SW480 (cell line): Measurements from ENCODE around the gene PIM1.
A peak's percentile ranks its signal among the peaks of the same experiment; 100 is the strongest.
"Not testable (repeated sequence)": the region's sequence is repeated elsewhere in the genome, so short reads cannot be mapped to it uniquely, and the experiment has no call there.

Experiments used
- DNase-seq: peaks from one replicate; pipeline ENCODE4 v3.0.0-alpha.2; 2016; ENCODE audit warnings: low spot score

The PIM1 gene

GRCh38 chr6:37169496-37170272 lies at the start of gene PIM1:
Gene PIM1, plus strand, starts transcription at chr6:37170152. Its CDS starts 424 bp downstream, at chr6:37170576.
- peak; percentile 91 for DNase-seq

GRCh38 chr6:37121556-37121955 lies 48.4 kb upstream of the PIM1 start:
- no peak for DNase-seq

GRCh38 chr6:37122861-37123260 lies 47.1 kb upstream of the PIM1 start:
- DNase-seq = no peak

DNA sequence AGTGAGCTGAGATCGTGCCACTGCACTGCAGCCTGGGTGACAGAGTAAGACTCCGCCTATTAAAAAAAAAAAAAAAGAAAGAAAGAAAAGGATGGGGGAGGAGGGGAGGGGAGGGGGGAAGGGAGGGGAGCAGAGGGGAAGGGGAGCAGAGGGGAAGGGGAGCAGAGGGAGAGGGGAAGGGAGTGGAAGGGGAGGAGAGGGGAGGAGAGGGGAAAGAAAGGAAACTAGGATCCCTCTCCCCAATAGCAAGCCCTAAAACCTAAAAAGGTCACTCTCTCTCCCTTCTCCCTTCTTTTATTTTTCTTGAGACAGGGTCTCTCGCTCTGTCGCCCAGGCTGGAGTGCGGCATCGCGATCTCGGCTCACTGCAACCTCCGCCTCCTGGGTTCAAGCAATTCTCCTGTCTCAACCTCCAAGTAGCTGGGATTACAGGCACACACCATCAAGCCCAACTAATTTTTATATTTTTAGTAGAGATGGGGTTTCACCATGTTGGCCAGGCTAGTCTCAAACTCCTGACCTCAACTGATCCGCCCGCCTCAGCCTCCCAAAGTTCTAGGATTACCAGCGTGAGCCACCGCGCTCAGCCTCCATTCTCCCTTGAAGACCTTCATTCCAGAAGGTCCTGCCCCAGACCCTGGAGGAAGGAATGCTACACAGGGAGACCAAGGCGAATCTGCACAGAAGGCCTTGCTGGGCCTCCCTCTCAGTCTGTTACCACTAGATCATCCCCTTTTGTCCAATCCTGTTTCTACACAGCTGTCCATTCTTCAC lies 45.8 kb upstream of the PIM1 start:
- DNase-seq = no peak

DNA sequence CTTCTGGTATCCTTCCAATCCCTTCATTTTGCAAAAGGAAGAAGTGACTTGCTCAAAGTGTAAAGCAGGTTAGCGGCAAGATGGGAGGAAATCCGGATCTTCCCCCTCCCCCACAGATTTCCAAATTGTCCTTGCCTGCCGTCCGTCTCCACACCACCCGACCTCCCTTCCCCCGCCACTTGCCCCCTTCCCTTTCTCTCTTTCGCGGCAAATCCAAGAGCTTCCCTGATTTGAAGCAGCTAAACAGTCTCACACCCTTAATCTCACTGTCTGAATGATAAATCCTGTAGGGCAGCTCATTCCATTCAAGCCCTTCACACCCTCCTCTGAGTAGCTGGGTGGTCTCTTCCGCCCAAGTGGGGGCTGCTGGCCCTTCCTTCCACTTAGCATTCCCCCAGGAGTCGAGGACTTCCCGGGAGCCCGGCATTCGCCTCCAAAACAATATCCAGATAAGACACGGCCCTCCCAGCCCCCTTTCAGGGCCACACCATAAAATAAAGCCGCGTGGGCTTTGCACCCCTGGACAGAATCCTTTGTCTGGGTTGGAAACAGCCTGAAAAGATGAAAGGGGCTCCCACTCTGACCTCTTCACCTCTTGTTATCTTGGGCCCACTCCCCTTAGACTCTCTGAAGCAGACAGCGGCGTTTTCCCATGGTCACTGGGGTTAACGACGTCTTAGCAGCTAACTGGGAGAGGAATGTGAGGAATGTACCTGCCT lies 44.0 kb upstream of the PIM1 start:
- DNase-seq = no peak

DNA sequence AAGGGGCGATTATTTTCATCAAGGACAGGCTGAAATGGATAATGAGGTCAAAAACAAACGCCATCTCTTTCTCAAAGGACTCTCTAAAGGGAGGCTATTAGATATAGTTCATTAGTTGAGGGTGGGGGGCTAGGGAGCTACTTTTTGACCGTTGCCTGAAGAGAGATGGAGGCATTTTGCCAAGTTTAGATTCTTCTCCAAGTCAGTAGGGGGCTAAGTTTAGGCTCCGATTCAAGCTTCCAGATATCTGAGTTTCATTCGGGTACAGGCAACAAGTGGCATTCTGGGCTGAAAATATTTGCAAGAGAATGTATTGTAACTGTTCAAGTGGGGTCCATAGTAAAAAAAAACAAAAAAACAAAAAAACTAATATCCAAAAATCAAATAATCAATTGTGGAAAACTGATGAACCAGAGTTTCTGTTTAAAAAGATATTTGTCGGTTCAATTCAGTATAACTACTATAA lies 43.4 kb upstream of the PIM1 start:
- DNase-seq = no peak

DNA sequence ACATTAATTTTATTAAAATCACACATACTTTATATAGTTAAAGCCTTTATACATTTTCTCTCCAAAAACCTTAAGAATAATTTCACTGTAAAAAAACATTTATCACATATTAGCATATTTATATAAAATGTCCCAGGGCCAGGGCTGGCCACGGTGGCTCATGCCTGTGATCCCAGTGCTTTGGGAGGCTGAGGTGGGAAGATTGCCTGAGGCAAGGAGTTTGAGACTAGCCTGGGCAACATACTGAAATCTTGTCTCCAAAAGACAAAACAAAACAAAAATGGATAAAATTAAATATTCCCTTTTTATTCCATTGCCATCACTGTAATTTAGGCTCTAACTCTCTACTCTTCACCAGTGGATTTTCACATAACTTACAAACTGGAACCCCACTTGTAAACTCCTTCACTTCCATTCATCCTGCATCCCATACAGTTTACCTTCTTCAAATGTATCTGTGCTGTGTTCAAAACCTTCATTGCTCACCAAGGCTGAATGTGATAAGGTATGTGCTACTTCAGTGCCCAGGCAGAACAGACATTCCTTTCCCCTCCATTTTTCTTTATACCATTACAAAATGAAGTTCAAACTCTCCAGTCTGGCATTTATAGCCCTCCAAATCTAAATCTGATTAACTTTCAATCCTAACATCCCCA lies 42.9 kb upstream of the PIM1 start:
- no peak for DNase-seq

- no peak for DNase-seq
Measured at GRCh38 chr6:37127961-37128862, 41.7 kb upstream of the PIM1 start.

DNA sequence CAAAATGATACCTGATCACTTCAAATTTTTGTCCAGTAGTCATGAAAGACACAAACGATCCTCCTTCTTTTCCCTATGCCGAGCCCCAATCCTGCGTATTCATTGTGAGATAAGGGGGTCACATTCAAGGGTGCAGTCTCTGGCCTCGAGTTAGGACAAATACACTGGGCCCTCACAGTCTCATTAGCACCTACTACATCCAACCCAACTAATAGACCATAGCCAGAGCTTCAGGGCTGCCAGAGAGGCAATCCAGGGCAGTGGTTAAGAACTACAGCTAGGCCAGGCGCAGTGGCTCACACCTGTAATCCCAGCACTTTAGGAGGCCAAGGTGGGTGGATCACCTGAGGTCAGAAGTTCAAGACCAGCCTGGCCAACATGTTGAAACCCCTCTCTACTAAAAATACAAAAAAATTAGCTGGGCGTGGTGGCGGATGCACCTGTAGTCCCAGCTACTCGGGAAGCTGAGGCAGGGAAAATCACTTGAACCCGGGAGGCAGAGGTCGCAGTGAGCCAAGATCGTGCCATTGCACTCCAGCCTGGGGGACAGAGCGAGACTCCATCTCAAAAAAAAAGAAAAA lies 41.0 kb upstream of the PIM1 start:
- not testable (repeated sequence) for DNase-seq

DNA sequence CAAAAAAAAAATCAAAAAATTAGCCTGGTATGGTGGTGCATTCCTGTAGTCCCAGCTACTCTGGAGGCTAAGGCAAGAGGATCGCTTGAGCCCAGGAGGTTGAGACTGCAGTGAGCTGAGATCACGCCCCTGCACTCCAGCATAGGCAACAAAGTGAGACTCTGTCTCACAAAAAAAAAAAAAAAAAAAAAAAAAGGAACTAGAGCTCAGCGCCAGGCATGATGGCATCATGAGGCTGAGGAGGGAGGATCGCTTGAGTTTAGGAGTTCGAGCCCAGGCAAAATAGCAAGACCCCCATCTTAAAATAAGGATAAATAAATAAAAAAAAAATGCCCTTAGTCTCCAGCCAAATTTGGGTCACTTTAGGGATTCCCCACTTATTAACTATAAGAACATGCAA lies 40.4 kb upstream of the PIM1 start:
- no peak for DNase-seq

DNA sequence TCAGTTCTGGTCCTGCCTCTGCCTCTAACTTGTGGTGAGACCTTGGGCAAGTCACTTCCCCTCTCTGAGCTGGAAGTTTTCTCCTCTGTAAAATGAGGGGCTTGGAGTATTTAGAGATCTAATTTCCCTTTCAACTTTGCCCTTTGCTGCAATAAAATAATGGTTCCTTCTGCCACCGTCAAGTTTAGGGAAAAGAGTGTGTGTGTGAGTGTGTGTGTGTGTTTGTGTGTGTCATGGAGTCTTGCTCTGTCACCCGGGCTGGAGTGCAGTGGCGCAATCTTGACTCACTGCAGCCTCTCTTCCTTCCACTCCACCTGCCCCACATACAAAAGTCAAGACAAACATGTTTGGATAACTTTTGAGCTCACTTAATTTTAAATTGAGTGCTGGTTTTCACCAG lies 39.2 kb upstream of the PIM1 start:
- DNase-seq = no peak

DNA sequence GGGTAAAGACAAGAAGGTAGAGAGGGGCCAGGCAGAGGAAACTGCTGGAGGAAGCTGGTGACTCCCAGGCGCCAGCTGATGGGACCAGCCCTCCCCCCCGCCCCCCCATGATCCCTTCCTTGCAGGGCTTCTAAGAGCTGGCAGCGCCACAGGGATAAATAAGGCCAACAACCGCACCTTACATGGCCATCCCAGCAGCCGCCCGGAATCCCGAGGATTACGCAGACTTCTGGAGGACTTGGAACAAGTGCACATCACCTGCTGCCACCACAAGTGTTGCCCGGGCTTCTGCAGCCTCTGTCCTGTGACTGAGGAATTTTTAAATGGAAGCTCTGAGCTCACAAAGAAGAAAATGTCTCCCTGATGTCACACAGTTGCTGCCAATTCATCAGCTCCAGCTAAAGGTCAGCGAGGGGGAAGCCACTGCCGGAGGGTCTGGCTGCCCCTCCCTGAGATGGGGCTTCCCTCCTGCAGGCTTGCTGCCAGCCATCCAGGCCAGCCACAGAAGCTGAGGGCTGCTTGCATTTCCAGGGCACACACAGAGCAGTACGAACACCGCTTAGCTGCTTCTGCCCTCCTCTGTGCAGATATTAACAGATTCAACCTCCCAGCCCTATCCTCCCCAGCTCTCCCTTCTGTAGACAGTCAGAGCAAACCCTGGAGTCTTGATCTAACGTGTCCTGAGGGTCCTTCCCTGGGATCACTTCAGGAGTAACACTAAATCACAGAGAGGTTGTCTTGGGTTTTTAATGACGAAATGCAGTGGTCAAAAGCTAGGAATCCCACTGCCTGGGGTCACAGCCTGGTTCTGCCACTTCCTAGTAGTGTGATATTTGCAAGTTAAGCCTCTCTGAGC lies 38.6 kb upstream of the PIM1 start:
- no peak for DNase-seq

DNA sequence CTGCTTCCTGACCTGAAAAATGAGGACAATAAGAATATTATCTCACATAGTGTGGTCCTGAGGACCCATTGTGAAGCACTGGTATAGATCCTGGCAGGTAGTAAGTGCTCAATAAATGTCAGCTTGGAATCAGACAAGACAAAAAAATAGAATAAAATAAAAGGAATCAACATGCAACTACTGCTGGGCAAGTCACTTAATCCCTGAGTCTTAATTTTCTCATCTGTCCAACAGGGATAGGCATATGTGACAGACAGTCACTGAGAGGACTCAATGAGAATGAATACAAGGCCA lies 38.0 kb upstream of the PIM1 start:
- DNase-seq = no peak

GRCh38 chr6:37134036-37134395 lies 35.9 kb upstream of the PIM1 start:
- no peak for DNase-seq

DNA sequence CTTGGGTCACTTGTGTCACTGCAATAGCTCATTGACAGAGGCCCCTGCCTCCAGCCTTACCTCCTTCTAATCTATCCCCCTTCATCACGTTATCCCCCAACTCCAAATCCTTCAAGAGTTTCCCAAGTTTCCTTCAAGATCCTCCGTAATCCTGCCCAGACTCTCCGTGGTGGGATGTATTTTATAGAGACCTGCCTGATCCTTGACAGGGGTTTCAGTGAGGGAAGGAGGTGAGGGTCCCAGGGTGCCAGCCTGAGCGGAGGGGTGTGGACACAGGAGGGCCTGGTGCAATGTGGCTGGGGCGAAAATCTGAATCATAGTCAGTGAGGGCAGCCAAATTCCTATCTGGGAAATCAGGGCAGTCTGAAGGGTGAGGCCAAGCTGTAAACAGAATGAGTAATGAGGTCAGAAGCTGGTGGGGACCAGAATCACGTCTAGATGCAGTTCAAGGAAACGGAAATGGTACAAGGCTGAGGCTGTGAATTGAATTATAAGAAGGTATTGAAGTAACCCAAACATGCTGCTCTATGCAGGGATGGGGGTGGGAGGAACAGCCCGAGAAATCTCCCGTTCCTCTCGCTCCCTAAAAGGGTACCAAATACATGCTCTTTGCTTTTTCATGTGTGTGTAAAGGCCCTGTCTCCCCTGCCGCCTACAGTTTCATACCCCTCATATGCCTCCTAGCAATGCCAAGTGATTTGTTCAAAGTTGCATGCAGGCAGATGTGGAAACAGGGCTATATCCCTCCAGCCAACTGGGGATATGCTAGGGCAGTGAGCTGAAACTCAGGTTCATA lies 35.4 kb upstream of the PIM1 start:
- peak; percentile 79 for DNase-seq

GRCh38 chr6:37135835-37136694 lies 33.9 kb upstream of the PIM1 start:
- no peak for DNase-seq

DNA sequence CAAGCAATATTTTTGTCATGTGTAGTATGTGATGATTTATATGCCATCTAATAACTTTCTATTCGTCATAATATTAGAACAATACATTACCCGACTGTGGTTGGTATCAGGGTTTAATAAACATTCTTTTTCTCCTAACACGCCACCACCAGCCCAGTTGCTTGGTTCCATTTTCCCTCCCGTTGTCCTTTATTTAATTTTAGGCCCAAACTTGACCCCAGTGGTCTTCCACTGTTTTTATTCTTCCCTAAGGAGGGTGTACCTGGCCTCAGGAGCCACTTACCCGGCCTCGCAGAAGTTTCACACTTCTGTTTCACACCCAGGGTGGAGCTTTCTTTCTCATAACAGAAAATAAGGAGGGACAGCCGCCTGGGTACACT lies 33.1 kb upstream of the PIM1 start:
- DNase-seq = no peak
